ENCODE results near the gene SOBP.

DNA sequence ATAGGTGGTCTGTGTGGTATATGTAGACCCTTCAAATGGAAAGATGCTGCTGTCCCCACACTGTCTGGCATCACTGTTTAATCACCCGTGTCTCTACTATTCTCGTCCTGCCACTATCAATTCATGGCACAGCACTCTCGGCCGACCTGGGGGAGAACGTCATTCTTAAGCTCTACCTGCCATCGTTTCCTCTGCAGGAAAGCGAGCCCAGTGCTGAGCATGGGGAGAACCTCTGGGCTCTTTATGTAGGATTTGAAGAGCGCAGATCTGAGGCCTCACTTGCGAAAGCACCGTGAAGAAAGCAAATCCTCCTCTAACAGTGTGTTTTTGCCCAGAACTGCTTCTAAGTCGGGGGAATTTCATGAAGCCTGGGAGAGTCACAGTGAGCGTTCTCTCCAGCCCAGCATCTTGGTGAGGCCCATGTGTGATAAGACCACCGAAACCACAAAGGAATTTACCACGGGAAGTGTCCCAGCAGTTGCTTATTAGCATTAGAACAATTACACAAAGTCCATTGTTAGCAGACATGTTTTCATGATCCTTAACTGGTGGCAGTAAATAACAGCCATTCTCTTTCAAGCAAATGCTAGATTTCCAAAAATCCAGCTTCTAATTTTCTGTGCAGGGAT, 209.9 kb downstream of the SOBP start:
- TF ChIP-seq, protein P1, sequence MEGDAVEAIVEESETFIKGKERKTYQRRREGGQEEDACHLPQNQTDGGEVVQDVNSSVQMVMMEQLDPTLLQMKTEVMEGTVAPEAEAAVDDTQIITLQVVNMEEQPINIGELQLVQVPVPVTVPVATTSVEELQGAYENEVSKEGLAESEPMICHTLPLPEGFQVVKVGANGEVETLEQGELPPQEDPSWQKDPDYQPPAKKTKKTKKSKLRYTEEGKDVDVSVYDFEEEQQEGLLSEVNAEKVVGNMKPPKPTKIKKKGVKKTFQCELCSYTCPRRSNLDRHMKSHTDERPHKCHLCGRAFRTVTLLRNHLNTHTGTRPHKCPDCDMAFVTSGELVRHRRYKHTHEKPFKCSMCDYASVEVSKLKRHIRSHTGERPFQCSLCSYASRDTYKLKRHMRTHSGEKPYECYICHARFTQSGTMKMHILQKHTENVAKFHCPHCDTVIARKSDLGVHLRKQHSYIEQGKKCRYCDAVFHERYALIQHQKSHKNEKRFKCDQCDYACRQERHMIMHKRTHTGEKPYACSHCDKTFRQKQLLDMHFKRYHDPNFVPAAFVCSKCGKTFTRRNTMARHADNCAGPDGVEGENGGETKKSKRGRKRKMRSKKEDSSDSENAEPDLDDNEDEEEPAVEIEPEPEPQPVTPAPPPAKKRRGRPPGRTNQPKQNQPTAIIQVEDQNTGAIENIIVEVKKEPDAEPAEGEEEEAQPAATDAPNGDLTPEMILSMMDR (optimal IDR thresholded peaks at IDR 0.05 in 1 of 3, IDR thresholded peaks at IDR 0.05 in 1 of 3, conservative IDR thresholded peaks at IDR 0.05 in 1 of 3; ENCODE audit: extremely low read depth in 1 of 3, insufficient read depth in 2 of 3, low read length in 3 of 3): no peak
- TF ChIP-seq EZH2 (IDR thresholded peaks at IDR 0.05; ENCODE audit: low read length): no peak
